Tibial artery (tissue), 4 donors: ENCODE data around the gene EOLA2.
"Not testable (repeated sequence)": the region's sequence is repeated elsewhere in the genome, so short reads cannot be mapped to it uniquely, and the experiment has no call there.

ENCODE experiments used
- DNase-seq, 2 donors: peaks; one replicate each; pipeline ENCODE4 v3.0.0-alpha.2; 2019
- H3K27ac ChIP-seq, 2 donors: fragments of 200-600 bp; sonication (generic) in 1 of 2; 1 replicate in 1 of 2; 2 replicates in 1 of 2; pipeline ENCODE4 v1.5.1; 2018 to 2019; ENCODE audit warnings: mild to moderate bottlenecking in 1 of 2
- H3K27me3 ChIP-seq, 2 donors: fragments of 200-600 bp; sonication (generic) in 1 of 2; one replicate each; pipeline versions ENCODE4 v1.5.1 to v1.6.0; 2016 to 2019
- H3K36me3 ChIP-seq, 3 donors: fragments of 200-600 bp; sonication (generic) in 2 of 3; one replicate each; pipeline ENCODE4 v1.5.1; 2016 to 2019; ENCODE audit warnings: mild to moderate bottlenecking in 2 of 3
- H3K4me1 ChIP-seq, 4 donors: fragments of 200-600 bp; sonication (generic) in 2 of 4; 1 replicate in 3 of 4; 2 replicates in 1 of 4; pipeline ENCODE4 v1.5.1; 2016 to 2019
- H3K4me3 ChIP-seq, 2 donors: fragments of 200-600 bp; sonication (generic) in 1 of 2; 1 replicate in 1 of 2; 2 replicates in 1 of 2; pipeline ENCODE4 v1.5.1; 2018 to 2019; ENCODE audit warnings: mild to moderate bottlenecking in 2 of 2
- H3K9me3 ChIP-seq, 3 donors: fragments of 200-600 bp; sonication (generic) in 1 of 3; one replicate each; pipeline ENCODE4 v1.5.1; 2016 to 2019
- intact Hi-C: fragments of 100-400 bp; cut with DNase I; formaldehyde crosslinking; loops from one replicate; pipeline ENCODE4 v1.15.0; 2023; ENCODE audit warnings: low total_unique reads
- TF ChIP-seq, protein P1 (sequence below), 2 experiments: fragments of 200-600 bp in 1 of 2; fragments of 450-650 bp in 1 of 2; IDR thresholded peaks; one replicate each; pipeline ENCODE4 v1.5.1; 2017 to 2019; ENCODE audit warnings: antibody characterized with exemption in 2 of 2, mild to moderate bottlenecking in 1 of 2, moderate library complexity in 1 of 2

EOLA2 gene

GRCh38 chrX:149908727-149909126 is 29.6 kb downstream of the EOLA2 start:
- H3K36me3 ChIP-seq: no peaks in the 10 kb centered on the region
- no peaks in the 10 kb centered on the region for H3K4me1 ChIP-seq
- intact Hi-C loops: no loop called here
- TF ChIP-seq, protein P1, sequence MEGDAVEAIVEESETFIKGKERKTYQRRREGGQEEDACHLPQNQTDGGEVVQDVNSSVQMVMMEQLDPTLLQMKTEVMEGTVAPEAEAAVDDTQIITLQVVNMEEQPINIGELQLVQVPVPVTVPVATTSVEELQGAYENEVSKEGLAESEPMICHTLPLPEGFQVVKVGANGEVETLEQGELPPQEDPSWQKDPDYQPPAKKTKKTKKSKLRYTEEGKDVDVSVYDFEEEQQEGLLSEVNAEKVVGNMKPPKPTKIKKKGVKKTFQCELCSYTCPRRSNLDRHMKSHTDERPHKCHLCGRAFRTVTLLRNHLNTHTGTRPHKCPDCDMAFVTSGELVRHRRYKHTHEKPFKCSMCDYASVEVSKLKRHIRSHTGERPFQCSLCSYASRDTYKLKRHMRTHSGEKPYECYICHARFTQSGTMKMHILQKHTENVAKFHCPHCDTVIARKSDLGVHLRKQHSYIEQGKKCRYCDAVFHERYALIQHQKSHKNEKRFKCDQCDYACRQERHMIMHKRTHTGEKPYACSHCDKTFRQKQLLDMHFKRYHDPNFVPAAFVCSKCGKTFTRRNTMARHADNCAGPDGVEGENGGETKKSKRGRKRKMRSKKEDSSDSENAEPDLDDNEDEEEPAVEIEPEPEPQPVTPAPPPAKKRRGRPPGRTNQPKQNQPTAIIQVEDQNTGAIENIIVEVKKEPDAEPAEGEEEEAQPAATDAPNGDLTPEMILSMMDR (IDR thresholded peaks at IDR 0.05): no peak
- H3K27me3 ChIP-seq: no peaks in the 10 kb centered on the region
- H3K9me3 ChIP-seq: peaks cover 0 to 4% (median 0%) of the 10 kb centered on the region in 3 donors
- H3K27ac ChIP-seq: no peak overlapping the region
- H3K4me3 ChIP-seq: no peak overlapping the region
- DNase-seq: no peak

DNA sequence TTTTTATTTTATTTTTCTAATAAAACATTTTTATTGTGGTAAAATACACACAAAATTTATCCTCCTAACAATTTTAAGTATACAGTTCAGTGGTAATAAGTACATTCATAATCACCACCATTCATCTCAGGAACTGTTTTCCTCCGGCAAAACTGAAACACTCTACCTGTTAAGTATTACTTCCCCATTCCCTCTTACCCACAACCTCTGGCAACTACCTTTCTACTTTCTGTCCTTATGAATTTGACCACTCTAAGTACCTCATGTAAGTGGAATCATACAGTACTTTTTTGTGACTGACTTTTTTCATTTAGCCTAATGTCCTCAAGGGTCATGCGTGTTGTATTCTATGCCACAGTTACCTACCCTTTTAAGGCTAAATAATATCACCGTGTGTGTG is 30.0 kb downstream of the EOLA2 start:
- H3K9me3 ChIP-seq: peaks cover 0 to 4% (median 0%) of the 10 kb centered on the region in 3 donors
- intact Hi-C loops: no loop called here
- no peaks in the 10 kb centered on the region for H3K27me3 ChIP-seq
- no peak overlapping the region for H3K27ac ChIP-seq
- TF ChIP-seq, protein P1 (IDR thresholded peaks at IDR 0.05): no peak
- H3K4me1 ChIP-seq: no peaks in the 10 kb centered on the region
- no peaks in the 10 kb centered on the region for H3K36me3 ChIP-seq
- DNase-seq: no peak
- no peak overlapping the region for H3K4me3 ChIP-seq

DNA sequence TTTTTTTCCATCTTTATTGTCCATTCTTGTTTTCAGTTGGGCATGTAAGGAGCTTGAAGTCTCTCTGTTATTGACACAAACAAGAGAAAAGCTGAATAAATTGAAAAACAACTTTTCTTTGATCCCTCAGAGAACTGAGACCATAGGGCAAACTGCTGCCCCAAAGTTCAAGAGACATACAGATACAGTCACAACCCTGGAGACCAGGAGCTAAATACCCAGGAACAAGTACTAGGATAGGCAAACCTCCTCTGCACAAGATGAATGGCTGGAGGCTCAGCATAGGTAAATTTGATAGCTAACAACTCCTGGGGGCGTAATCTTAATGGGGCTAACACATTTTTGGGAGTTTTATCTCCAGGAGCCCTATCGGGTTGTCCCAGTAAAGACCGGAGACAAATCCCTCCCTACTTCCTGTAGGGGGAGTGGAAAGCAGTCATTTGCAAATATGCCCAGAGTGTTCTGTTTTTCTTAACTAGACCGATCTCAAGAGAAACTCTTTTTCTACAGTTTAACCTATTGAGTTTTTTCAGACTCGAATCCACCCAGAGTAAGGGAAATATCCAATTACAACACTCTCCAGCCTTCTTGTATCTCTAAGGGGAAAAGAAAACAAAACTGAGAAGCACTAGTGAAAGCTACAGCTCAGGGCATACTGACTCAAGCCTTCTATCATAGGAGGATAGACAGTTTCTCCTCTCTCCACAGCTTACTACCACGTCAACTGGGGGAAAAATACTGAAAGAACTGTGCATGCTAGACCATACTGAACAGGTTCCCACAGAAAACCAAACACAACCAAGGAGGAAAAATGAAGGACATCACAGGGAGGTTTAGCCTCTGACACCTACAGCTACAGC is 34.2 kb downstream of the EOLA2 start:
- TF ChIP-seq, protein P1 (IDR thresholded peaks at IDR 0.05): no peak
- Histone ChIP-seq H3K9me3 (no peaks in the 10 kb centered on the region), H3K4me3 (no peak overlapping the region), H3K36me3 (no peaks in the 10 kb centered on the region), H3K27ac (no peak overlapping the region), H3K27me3 (no peaks in the 10 kb centered on the region), H3K4me1 (no peaks in the 10 kb centered on the region)
- intact Hi-C loops: no loop called here
- DNase-seq: no peak

DNA sequence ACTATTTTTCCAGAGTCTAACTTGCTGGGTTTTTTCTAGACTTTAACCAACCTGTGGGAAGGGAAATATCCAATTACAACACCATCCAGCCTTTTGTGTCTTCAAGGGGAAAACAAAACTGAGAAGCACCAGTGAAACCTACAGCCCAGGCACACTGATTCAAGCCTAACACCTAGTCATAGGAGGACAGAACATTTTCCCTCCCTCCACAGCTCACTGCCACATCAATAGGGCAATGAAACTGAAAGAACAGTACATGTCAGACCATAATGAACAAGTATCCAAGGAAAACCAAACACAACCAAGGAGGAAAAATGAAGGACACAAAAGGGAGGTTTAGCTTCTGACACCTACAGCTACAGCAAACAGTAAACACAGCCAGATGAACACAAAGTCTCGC is 39.7 kb downstream of the EOLA2 start:
- intact Hi-C loops: no loop called here
- Histone ChIP-seq H3K4me3 (no peak overlapping the region), H3K27ac (no peak overlapping the region), H3K36me3 (no peaks in the 10 kb centered on the region), H3K4me1 (no peaks in the 10 kb centered on the region), H3K9me3 (peaks cover 0 to 8% (median 0%) of the 10 kb centered on the region in 3 donors), H3K27me3 (no peaks in the 10 kb centered on the region)
- DNase-seq: no peak
- TF ChIP-seq, protein P1 (IDR thresholded peaks at IDR 0.05): no peak

DNA sequence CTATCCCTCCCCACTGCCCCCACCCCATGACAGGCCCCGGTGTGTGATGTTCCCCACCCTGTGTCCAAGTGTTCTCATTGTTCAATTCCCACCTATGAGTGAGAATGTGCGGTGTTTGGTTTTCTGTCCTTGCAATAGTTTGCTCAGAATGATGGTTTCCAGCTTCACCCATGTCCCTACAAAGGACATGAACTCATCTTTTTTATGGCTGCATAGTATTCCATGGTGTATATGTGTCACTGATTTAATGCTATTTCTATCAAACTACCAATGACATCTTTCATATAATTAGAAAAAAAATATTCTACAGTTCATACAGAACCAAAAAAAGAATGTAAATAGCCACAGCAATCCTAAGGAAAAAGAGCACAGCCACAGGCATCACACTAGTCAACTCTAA is 47.5 kb downstream of the EOLA2 start:
- DNase-seq, H3K36me3 ChIP-seq, intact Hi-C loops, H3K27ac ChIP-seq, H3K4me1 ChIP-seq, H3K27me3 ChIP-seq, H3K9me3 ChIP-seq, H3K4me3 ChIP-seq: not testable (repeated sequence)
